ENCODE measurements around the gene PNPLA3. TPM values are rescaled to one million over a fixed set of nuclear protein-coding genes. Genes with fewer than 3 reads are reported as not detected.

Gene PNPLA3
- total RNA-seq, 1 experiment from 2014 or later = 4.9 TPM

DNA sequence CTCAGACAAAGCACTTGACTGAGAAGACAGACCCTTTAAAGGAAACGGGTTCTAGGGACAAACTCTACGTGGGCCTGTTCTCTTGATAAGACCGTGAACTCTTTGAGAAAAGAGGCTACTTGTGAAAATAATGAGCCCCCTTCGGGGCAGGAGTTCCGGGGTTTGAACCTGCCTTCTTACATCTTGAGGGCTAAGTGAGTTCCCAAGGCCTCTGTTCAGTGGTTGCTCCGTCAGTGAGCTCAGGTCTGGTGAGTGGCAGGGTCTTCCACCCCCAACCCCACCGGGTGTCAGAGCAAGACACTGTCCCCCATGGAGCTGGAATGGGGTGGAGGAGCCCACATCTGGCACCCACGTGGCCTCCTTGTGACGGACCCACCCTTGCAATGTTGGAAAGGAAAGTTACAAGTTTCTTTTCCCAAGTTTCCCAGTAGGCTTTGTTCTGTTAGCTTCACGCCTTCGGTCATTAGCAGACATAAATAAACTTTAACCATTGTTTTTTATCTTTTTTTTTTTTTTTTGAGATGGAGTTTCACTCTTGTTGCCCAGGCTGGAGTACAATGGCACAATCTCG lies 25.3 kb downstream of the PNPLA3 start:
- CTCF ChIA-PET = no interaction called here
- H3K4me1 ChIP-seq (ENCODE audit: control insufficient read depth, insufficient read depth, low read length) = peaks cover 1% of the 10 kb centered on the region
- H3K9me3 ChIP-seq (ENCODE audit: control insufficient read depth, insufficient read depth, low read depth, low read length) = no peaks in the 10 kb centered on the region
- DNase-seq (ENCODE audit: low read depth, low spot score) (no peak), ATAC-seq (no peak)
- H3K27me3 ChIP-seq (ENCODE audit: control insufficient read depth, insufficient read depth, low read length) = no peaks in the 10 kb centered on the region
- TF ChIP-seq, protein P1, sequence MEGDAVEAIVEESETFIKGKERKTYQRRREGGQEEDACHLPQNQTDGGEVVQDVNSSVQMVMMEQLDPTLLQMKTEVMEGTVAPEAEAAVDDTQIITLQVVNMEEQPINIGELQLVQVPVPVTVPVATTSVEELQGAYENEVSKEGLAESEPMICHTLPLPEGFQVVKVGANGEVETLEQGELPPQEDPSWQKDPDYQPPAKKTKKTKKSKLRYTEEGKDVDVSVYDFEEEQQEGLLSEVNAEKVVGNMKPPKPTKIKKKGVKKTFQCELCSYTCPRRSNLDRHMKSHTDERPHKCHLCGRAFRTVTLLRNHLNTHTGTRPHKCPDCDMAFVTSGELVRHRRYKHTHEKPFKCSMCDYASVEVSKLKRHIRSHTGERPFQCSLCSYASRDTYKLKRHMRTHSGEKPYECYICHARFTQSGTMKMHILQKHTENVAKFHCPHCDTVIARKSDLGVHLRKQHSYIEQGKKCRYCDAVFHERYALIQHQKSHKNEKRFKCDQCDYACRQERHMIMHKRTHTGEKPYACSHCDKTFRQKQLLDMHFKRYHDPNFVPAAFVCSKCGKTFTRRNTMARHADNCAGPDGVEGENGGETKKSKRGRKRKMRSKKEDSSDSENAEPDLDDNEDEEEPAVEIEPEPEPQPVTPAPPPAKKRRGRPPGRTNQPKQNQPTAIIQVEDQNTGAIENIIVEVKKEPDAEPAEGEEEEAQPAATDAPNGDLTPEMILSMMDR (IDR thresholded peaks at IDR 0.05) = no peak
- TF ChIP-seq, protein P2, sequence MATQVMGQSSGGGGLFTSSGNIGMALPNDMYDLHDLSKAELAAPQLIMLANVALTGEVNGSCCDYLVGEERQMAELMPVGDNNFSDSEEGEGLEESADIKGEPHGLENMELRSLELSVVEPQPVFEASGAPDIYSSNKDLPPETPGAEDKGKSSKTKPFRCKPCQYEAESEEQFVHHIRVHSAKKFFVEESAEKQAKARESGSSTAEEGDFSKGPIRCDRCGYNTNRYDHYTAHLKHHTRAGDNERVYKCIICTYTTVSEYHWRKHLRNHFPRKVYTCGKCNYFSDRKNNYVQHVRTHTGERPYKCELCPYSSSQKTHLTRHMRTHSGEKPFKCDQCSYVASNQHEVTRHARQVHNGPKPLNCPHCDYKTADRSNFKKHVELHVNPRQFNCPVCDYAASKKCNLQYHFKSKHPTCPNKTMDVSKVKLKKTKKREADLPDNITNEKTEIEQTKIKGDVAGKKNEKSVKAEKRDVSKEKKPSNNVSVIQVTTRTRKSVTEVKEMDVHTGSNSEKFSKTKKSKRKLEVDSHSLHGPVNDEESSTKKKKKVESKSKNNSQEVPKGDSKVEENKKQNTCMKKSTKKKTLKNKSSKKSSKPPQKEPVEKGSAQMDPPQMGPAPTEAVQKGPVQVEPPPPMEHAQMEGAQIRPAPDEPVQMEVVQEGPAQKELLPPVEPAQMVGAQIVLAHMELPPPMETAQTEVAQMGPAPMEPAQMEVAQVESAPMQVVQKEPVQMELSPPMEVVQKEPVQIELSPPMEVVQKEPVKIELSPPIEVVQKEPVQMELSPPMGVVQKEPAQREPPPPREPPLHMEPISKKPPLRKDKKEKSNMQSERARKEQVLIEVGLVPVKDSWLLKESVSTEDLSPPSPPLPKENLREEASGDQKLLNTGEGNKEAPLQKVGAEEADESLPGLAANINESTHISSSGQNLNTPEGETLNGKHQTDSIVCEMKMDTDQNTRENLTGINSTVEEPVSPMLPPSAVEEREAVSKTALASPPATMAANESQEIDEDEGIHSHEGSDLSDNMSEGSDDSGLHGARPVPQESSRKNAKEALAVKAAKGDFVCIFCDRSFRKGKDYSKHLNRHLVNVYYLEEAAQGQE (IDR thresholded peaks at IDR 0.05; ENCODE audit: insufficient read depth in 1 of 2, low read depth in 2 of 2, low read length in 1 of 2) = no peak
- TF ChIP-seq TCF7L2 (IDR thresholded peaks at IDR 0.05; ENCODE audit: low read depth, low read length) (no peak), POLR2AphosphoS5 (IDR thresholded peaks at IDR 0.05; ENCODE audit: low read depth, low read length) (no peak), SIN3A (IDR thresholded peaks at IDR 0.05; ENCODE audit: borderline replicate concordance, insufficient read depth, low read depth, low read length) (no peak)
- no peaks in the 10 kb centered on the region for H3K36me3 ChIP-seq (ENCODE audit: control insufficient read depth, insufficient read depth, low read length)
- intact Hi-C loops (cut with micrococcal nuclease; ENCODE audit: unreplicated experiment) (no loop called here), in situ Hi-C loops (cut with HindIII; ENCODE audit: low pct_unique_long_range_greater_than_20kb, low sequenced_read_pairs) (no loop called here)
- POLR2A ChIA-PET = interaction anchor here (0.6 kb wide), 1 partner anchor 1139 kb away, joined by 7 read pairs; no protein-coding TSS in a partner anchor
- H3K27ac ChIP-seq (ENCODE audit: low read length) = no peak overlapping the region
- BruUV-seq (replicated peaks) = TSS peak; percentile 58
- H3K4me3 ChIP-seq (ENCODE audit: low read depth in 2 of 2, low read length in 2 of 2) = no peak overlapping the region

DNA sequence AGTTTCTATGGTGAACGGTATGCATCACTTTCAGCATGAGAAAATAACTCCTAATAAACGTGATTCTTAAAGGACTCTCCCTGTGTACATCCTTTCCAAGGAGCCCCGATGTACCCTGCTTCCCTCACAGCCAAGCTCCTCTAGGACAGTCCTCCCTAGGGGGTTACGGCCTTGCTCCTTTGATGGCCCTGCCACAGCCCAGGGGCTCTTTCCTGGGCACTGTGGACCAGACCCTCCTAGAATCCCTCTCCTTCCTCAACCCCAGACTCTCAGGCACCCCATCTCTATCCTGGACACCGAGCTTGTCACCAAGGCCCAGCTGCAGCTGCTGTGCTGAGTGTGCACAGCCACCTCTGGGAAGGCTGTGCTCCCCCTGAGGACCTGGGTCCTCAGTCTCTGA lies 27.8 kb downstream of the PNPLA3 start:
- CTCF ChIA-PET = no interaction called here
- intact Hi-C loops (cut with micrococcal nuclease; ENCODE audit: unreplicated experiment) (no loop called here), in situ Hi-C loops (cut with HindIII; ENCODE audit: low pct_unique_long_range_greater_than_20kb, low sequenced_read_pairs) (no loop called here)
- no peak for TF ChIP-seq SIN3A (IDR thresholded peaks at IDR 0.05; ENCODE audit: borderline replicate concordance, insufficient read depth, low read depth, low read length)
- TF ChIP-seq, protein P1 (IDR thresholded peaks at IDR 0.05) = no peak
- TF ChIP-seq, protein P2 (IDR thresholded peaks at IDR 0.05; ENCODE audit: insufficient read depth in 1 of 2, low read depth in 2 of 2, low read length in 1 of 2) = no peak
- no peak for TF ChIP-seq POLR2AphosphoS5 (IDR thresholded peaks at IDR 0.05; ENCODE audit: low read depth, low read length)
- no peak for TF ChIP-seq TCF7L2 (IDR thresholded peaks at IDR 0.05; ENCODE audit: low read depth, low read length)
- H3K4me3 ChIP-seq (ENCODE audit: low read depth in 2 of 2, low read length in 2 of 2) = no peak overlapping the region
- no peak for ATAC-seq
- peaks cover 10% of the 10 kb centered on the region for H3K4me1 ChIP-seq (ENCODE audit: control insufficient read depth, insufficient read depth, low read length)
- H3K27me3 ChIP-seq (ENCODE audit: control insufficient read depth, insufficient read depth, low read length) = no peaks in the 10 kb centered on the region
- no peak overlapping the region for H3K27ac ChIP-seq (ENCODE audit: low read length)
- POLR2A ChIA-PET = no interaction called here
- H3K36me3 ChIP-seq (ENCODE audit: control insufficient read depth, insufficient read depth, low read length) = no peaks in the 10 kb centered on the region; the same call in 1 of the 2 replicates
- DNase-seq (ENCODE audit: low read depth, low spot score) = no peak
- H3K9me3 ChIP-seq (ENCODE audit: control insufficient read depth, insufficient read depth, low read depth, low read length) = no peaks in the 10 kb centered on the region
- no TSS peak for BruUV-seq (replicated peaks)

Data from Panc1 (cell line).